A549 treated with AZD9567 at 1 μM for 4 hours (cell line): ENCODE results near the gene RAB36. TPM values are rescaled to one million over a fixed set of nuclear protein-coding genes. Genes with fewer than 3 reads are reported as not detected.

Source experiments
- total RNA-seq: library from RNA; stranded (reverse); fragments of 200-300 nt; extraction: Qiagen RNA extraction; gene quantifications from 5 replicates; pipeline ENCODE4 v1.2.3, GENCODE V29; 2022; ENCODE audit not compliant: insufficient read depth

RAB36 gene
- total RNA-seq = 6.3 to 8.4 TPM (median 6.8 TPM) in 5 replicates

GRCh38 chr22:23144932-23145877 lies at the start of gene RAB36:
RAB36 (plus strand) TSS chr22:23145477; CDS start chr22:23146617, 1,140 bp downstream.

GRCh38 chr22:23180301-23180892 lies 35.1 kb downstream of the RAB36 start, which contains the start of gene BCR:
BCR (plus strand) TSS chr22:23180509; CDS start chr22:23180961, 452 bp downstream.

Other genes starting within 250 kb of the RAB36 start
- 2.4 to 5.6 TPM (median 3.3 TPM) in 5 replicates for gene GNAZ, start 75.0 kb upstream of the RAB36 start, total RNA-seq
- 0.99 to 2.1 TPM (median 1.1 TPM) in 4 of 5 replicates, not detected in the other for gene RSPH14, start 3.5 kb upstream of the RAB36 start, total RNA-seq
- gene BCR, start 35.0 kb downstream of the RAB36 start, total RNA-seq = 14.2 to 25.6 TPM (median 16.5 TPM) in 5 replicates